ENCODE measurements around the gene SDK1.

- TF ChIP-seq, protein P1, sequence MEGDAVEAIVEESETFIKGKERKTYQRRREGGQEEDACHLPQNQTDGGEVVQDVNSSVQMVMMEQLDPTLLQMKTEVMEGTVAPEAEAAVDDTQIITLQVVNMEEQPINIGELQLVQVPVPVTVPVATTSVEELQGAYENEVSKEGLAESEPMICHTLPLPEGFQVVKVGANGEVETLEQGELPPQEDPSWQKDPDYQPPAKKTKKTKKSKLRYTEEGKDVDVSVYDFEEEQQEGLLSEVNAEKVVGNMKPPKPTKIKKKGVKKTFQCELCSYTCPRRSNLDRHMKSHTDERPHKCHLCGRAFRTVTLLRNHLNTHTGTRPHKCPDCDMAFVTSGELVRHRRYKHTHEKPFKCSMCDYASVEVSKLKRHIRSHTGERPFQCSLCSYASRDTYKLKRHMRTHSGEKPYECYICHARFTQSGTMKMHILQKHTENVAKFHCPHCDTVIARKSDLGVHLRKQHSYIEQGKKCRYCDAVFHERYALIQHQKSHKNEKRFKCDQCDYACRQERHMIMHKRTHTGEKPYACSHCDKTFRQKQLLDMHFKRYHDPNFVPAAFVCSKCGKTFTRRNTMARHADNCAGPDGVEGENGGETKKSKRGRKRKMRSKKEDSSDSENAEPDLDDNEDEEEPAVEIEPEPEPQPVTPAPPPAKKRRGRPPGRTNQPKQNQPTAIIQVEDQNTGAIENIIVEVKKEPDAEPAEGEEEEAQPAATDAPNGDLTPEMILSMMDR (IDR thresholded peaks at IDR 0.05; ENCODE audit: low read depth, low read length), result no peak
- no peak for TF ChIP-seq POLR2A (IDR thresholded peaks at IDR 0.05; ENCODE audit: extremely low read depth, insufficient read length)
- no peak for TF ChIP-seq MAX (IDR thresholded peaks at IDR 0.05; ENCODE audit: low read depth, low read length)
Measured at GRCh38 chr7:3551536-3551935, 250.5 kb downstream of the SDK1 start.

Data from NB4 (cell line).